NCI-H524 treated with DMSO at 0.1 percent for 48 hours (cell line): ENCODE measurements around the gene PCDHGC5.

ENCODE experiments used
- DNase-seq: peaks from one replicate; lab custom pipeline; 2025; lab: John Stamatoyannopoulos, UW

PCDHGC5 gene

DNA sequence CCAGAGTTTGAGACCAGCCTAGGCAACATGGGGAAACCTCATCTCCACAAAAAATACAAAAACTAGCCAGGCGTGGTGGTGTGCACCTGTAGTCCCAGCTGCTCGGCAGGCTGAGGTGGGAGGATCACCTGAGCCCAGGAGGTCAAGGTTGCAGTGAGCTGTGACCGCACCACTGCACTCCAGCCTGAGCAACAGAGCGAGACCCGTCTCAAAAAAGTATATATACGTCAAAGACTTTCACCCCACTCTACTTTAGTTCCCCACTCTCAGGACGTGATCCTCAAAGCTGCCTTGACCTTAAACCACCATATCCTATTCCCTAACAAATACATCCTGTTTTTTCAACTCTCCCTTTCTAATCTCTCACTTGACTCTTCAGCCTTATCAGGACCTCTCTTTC, 41.0 kb downstream of the PCDHGC5 start:
- DNase-seq = no peak

DNA sequence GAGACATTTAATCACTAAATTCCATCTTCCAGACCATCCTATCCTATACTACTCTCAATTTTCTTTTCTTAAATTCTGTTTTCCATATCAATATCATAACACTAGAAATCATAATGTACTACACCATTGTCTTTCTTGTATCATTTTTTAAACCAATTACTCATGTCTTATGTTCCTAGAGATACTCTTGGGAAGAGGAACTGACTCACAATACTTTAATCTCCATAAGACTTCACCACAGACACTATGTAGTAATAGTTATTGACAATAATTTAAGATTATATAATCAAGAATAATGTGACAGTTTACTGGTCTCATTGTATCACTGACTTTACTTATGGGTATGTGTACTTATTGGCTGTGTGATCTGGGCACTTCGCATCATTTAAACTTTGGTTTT, 43.8 kb downstream of the PCDHGC5 start:
- no peak for DNase-seq

DNA sequence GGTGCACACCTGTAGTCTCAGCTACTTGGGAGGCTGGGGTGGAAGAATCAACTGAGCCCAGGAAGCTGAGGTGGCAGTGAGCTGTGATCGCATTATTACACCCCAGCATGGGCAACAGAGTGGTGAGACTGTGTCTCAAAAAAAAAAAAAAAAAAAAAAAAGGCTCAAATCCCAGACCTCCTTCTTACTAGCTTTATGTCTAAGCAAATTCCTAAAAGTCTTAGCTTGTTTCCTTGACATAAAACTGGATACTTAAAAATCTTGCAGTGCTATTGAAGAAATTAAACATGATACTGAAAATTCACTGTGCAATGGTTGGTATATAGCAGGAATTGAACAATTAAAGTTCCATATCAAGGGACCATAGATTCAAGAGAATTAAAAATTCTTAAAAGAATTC, 45.0 kb downstream of the PCDHGC5 start:
- no peak for DNase-seq

DNA sequence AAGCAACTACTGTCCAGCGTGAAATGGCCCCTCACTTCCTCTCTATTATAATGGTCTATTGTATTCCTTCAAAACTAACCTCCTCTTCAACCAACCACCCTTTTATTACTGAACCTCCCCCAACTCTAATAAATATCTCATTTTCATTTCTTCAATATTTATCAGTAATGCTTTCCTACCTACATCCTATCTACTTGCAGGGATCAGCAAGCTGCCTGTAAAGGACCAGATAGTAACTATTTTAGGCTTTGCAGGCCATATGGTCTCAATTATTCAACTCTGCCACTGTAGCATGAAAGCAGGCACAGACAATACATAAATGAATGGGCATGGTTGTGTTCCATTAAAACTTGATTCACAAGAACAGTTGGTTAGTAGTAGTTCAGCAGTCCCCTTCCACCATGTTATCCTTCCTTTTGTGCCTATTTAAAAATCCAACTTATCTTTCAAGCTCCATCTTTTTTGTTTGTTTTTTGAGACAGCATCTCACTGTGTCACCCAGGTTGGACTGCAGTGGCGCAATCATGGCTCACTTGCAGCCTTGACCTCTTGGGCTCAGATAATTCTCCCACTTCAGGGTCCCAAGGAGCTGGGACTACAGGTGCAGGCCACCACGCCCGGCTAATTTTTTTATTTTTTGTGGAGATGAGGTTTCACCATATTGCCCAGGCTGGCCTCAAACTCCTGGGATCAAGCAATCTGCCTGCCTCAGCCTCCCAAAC, 45.8 kb downstream of the PCDHGC5 start:
- DNase-seq = no peak
